ENCODE results near the gene ZNF521.

The ZNF521 gene

GRCh38 chr18:25282896-25283703 lies 68.9 kb downstream of the ZNF521 start:
- no peak overlapping the region for H3K9ac ChIP-seq (ENCODE audit: low read length)
- no peaks in the 10 kb centered on the region for H3K9me3 ChIP-seq (ENCODE audit: insufficient read depth, low read length)
- H3K27me3 ChIP-seq (ENCODE audit: low read length), result no peaks in the 10 kb centered on the region
- H4K20me1 ChIP-seq (ENCODE audit: low read depth, low read length), result no peaks in the 10 kb centered on the region
- no peak overlapping the region for H3K27ac ChIP-seq (ENCODE audit: low read depth, low read length)
- no peaks in the 10 kb centered on the region for H3F3A ChIP-seq (ENCODE audit: insufficient read depth)
- no peak overlapping the region for H3K4me2 ChIP-seq (ENCODE audit: low read depth, low read length, poor library complexity, severe bottlenecking)
- no peak overlapping the region for H2AFZ ChIP-seq (ENCODE audit: low read depth, low read length, severe bottlenecking)
- no peak overlapping the region for H3K4me3 ChIP-seq (ENCODE audit: insufficient read depth, low read length, poor library complexity, severe bottlenecking)
- no peak for TF ChIP-seq CTCF (IDR thresholded peaks at IDR 0.05; ENCODE audit: insufficient read depth, low read length, poor library complexity, severe bottlenecking)
- no peak for TF ChIP-seq EZH2phosphoT487 (conservative IDR thresholded peaks at IDR 0.05; ENCODE audit: low read length)
- no peaks in the 10 kb centered on the region for H3K36me3 ChIP-seq (ENCODE audit: low read length)
- H3K79me2 ChIP-seq (ENCODE audit: insufficient read depth, low read length), result no peaks in the 10 kb centered on the region
- H3K9me2 ChIP-seq (replicated peaks; ENCODE audit: insufficient read depth, low read length), result no peaks in the 10 kb centered on the region

- H3K79me2 ChIP-seq (ENCODE audit: insufficient read depth, low read length), result no peaks in the 10 kb centered on the region
- no peak overlapping the region for H3K4me2 ChIP-seq (ENCODE audit: low read depth, low read length, poor library complexity, severe bottlenecking)
- no peaks in the 10 kb centered on the region for H3K27me3 ChIP-seq (ENCODE audit: low read length)
- no peak overlapping the region for H3K4me3 ChIP-seq (ENCODE audit: insufficient read depth, low read length, poor library complexity, severe bottlenecking)
- H3K36me3 ChIP-seq (ENCODE audit: low read length), result no peaks in the 10 kb centered on the region
- H3K9me2 ChIP-seq (replicated peaks; ENCODE audit: insufficient read depth, low read length), result no peaks in the 10 kb centered on the region
- no peak overlapping the region for H2AFZ ChIP-seq (ENCODE audit: low read depth, low read length, severe bottlenecking)
- no peak overlapping the region for H3K27ac ChIP-seq (ENCODE audit: low read depth, low read length)
- H4K20me1 ChIP-seq (ENCODE audit: low read depth, low read length), result no peaks in the 10 kb centered on the region
- H3K9ac ChIP-seq (ENCODE audit: low read length), result no peak overlapping the region
- no peaks in the 10 kb centered on the region for H3K9me3 ChIP-seq (ENCODE audit: insufficient read depth, low read length)
- TF ChIP-seq CTCF (IDR thresholded peaks at IDR 0.05; ENCODE audit: insufficient read depth, low read length, poor library complexity, severe bottlenecking) (no peak), EZH2phosphoT487 (conservative IDR thresholded peaks at IDR 0.05; ENCODE audit: low read length) (no peak)
- H3F3A ChIP-seq (ENCODE audit: insufficient read depth), result no peaks in the 10 kb centered on the region
Measured at GRCh38 chr18:25282282-25282681, 69.7 kb downstream of the ZNF521 start.

DNA sequence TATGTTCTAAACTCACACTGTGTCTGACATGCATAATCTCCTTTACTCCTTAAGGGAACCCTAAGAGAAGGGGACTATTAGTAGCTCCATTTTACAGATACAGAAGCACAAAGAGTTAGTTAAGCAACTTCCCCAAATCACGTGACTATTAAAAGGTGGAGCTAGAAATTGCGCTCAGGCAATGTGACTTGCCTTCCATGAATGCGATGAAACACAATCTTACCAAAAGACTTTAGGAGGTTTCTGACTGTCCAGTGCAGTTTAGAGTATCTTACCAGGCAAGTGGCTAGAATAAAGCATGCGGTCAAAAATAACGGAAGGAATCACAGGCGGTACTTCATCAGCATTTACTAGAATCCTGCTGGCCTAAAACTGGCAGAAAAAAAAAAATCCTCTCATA lies 70.4 kb downstream of the ZNF521 start:
- Histone ChIP-seq H3K9me3 (ENCODE audit: insufficient read depth, low read length) (no peaks in the 10 kb centered on the region), H4K20me1 (ENCODE audit: low read depth, low read length) (no peaks in the 10 kb centered on the region), H3K27ac (ENCODE audit: low read depth, low read length) (no peak overlapping the region), H3K79me2 (ENCODE audit: insufficient read depth, low read length) (no peaks in the 10 kb centered on the region), H2AFZ (ENCODE audit: low read depth, low read length, severe bottlenecking) (no peak overlapping the region), H3K9me2 (replicated peaks; ENCODE audit: insufficient read depth, low read length) (no peaks in the 10 kb centered on the region), H3K4me2 (ENCODE audit: low read depth, low read length, poor library complexity, severe bottlenecking) (no peak overlapping the region), H3K27me3 (ENCODE audit: low read length) (no peaks in the 10 kb centered on the region), H3K4me3 (ENCODE audit: insufficient read depth, low read length, poor library complexity, severe bottlenecking) (no peak overlapping the region), H3K36me3 (ENCODE audit: low read length) (no peaks in the 10 kb centered on the region), H3F3A (ENCODE audit: insufficient read depth) (no peaks in the 10 kb centered on the region), H3K9ac (ENCODE audit: low read length) (no peak overlapping the region)
- no peak for TF ChIP-seq EZH2phosphoT487 (conservative IDR thresholded peaks at IDR 0.05; ENCODE audit: low read length)
- TF ChIP-seq CTCF (IDR thresholded peaks at IDR 0.05; ENCODE audit: insufficient read depth, low read length, poor library complexity, severe bottlenecking), result no peak

Data from SU-DHL-6 (cell line).